Activated CD8-positive, alpha-beta memory T cell treated with anti-CD3 and anti-CD28 coated beads for 36 hours (primary cell): Measurements from ENCODE around the gene PRICKLE1. TPM values are rescaled to one million over a fixed set of nuclear protein-coding genes. Genes with fewer than 3 reads are reported as not detected.

Source experiments
- CTCF ChIA-PET: fragments of 350-600 bp; sonication (Branson Sonifier 250); formaldehyde crosslinking; loops from one replicate; lab custom pipeline; 2021; ENCODE audit warnings: antibody characterized with exemption; lab: Charles Lee
- POLR2A ChIA-PET: fragments of 350-600 bp; sonication (Branson Sonifier 250); formaldehyde crosslinking; loops from one replicate; lab custom pipeline; 2021; ENCODE audit warnings: antibody characterized with exemption; lab: Charles Lee
- total RNA-seq, 2 experiments: library from RNA; stranded (reverse); gene quantifications; one replicate each; pipeline ENCODE4 v1.2.3, GENCODE V29; 2021

Gene PRICKLE1
- total RNA-seq, 2 experiments from 2014 or later = not detected

- CTCF ChIA-PET = no interaction called here
- POLR2A ChIA-PET = no interaction called here
Measured at GRCh38 chr12:42507081-42507480, 82.5 kb downstream of the PRICKLE1 start.

- CTCF ChIA-PET = no interaction called here
- POLR2A ChIA-PET = no interaction called here
Measured at GRCh38 chr12:42504049-42504448, 85.5 kb downstream of the PRICKLE1 start.

- POLR2A ChIA-PET = no interaction called here
- CTCF ChIA-PET = no interaction called here
Measured at GRCh38 chr12:42502682-42503081, 86.9 kb downstream of the PRICKLE1 start.

GRCh38 chr12:42498549-42499247 is 90.8 kb downstream of the PRICKLE1 start:
- POLR2A ChIA-PET = no interaction called here
- CTCF ChIA-PET = no interaction called here

GRCh38 chr12:42496886-42497285 is 92.7 kb downstream of the PRICKLE1 start:
- POLR2A ChIA-PET = no interaction called here
- CTCF ChIA-PET = no interaction called here

GRCh38 chr12:42495244-42495643 is 94.3 kb downstream of the PRICKLE1 start:
- ChIA-PET POLR2A (no interaction called here), CTCF (no interaction called here)

GRCh38 chr12:42492267-42492666 is 97.3 kb downstream of the PRICKLE1 start:
- ChIA-PET CTCF (no interaction called here), POLR2A (no interaction called here)

GRCh38 chr12:42490261-42490842 is 99.2 kb downstream of the PRICKLE1 start:
- ChIA-PET CTCF (interaction anchor here (0.7 kb wide), 1 partner anchor 466 kb away, joined by 3 read pairs; no protein-coding TSS in a partner anchor), POLR2A (no interaction called here)

- ChIA-PET CTCF (no interaction called here), POLR2A (no interaction called here)
Measured at GRCh38 chr12:42486407-42486806, 103.1 kb downstream of the PRICKLE1 start.

- ChIA-PET CTCF (interaction anchor here (0.5 kb wide), 1 partner anchor 274 kb away, joined by 3 read pairs; no protein-coding TSS in a partner anchor), POLR2A (no interaction called here)
Measured at GRCh38 chr12:42485823-42486222, 103.7 kb downstream of the PRICKLE1 start.

GRCh38 chr12:42484996-42485395 is 104.5 kb downstream of the PRICKLE1 start:
- ChIA-PET CTCF (interaction anchor here (0.7 kb wide), 1 partner anchor 153 kb away, joined by 5 read pairs; no protein-coding TSS in a partner anchor), POLR2A (interaction anchor here (0.5 kb wide), 1 partner anchor 59 kb away, joined by 5 read pairs; no protein-coding TSS in a partner anchor)

- ChIA-PET POLR2A (interaction anchor here (0.7 kb wide), 1 partner anchor 88 kb away, joined by 12 read pairs; no protein-coding TSS in a partner anchor), CTCF (interaction anchor here (0.7 to 1.9 kb wide), 6 partner anchors 13 to 268 kb away, joined by 3 to 8 read pairs (median 4); no protein-coding TSS in a partner anchor)
Measured at GRCh38 chr12:42483521-42483790, 106.1 kb downstream of the PRICKLE1 start.

- ChIA-PET CTCF (interaction anchor here (0.6 to 1.9 kb wide), 8 partner anchors 13 to 268 kb away, joined by 3 to 8 read pairs (median 4); no protein-coding TSS in a partner anchor), POLR2A (interaction anchor here (0.7 kb wide), 1 partner anchor 89 kb away, joined by 12 read pairs; no protein-coding TSS in a partner anchor)
Measured at GRCh38 chr12:42482748-42483520, 106.6 kb downstream of the PRICKLE1 start.

GRCh38 chr12:42482041-42482747 is 107.4 kb downstream of the PRICKLE1 start:
- ChIA-PET POLR2A (no interaction called here), CTCF (interaction anchor here (0.9 to 1.9 kb wide), 2 partner anchors 12 to 93 kb away, joined by 4 to 8 read pairs; no protein-coding TSS in a partner anchor)

- ChIA-PET POLR2A (no interaction called here), CTCF (no interaction called here)
Measured at GRCh38 chr12:42481368-42481767, 108.2 kb downstream of the PRICKLE1 start.

- ChIA-PET POLR2A (no interaction called here), CTCF (no interaction called here)
Measured at GRCh38 chr12:42477941-42478340, 111.6 kb downstream of the PRICKLE1 start.

GRCh38 chr12:42475106-42475505 is 114.4 kb downstream of the PRICKLE1 start:
- CTCF ChIA-PET = no interaction called here
- POLR2A ChIA-PET = no interaction called here

- CTCF ChIA-PET = no interaction called here
- POLR2A ChIA-PET = no interaction called here
Measured at GRCh38 chr12:42474391-42474790, 115.2 kb downstream of the PRICKLE1 start.

GRCh38 chr12:42473561-42473960 is 116.0 kb downstream of the PRICKLE1 start:
- ChIA-PET POLR2A (no interaction called here), CTCF (no interaction called here)
